CD4-positive, alpha-beta memory T cell (primary cell): ENCODE data around the gene JMJD4. TPM values are rescaled to one million over a fixed set of nuclear protein-coding genes. Genes with fewer than 3 reads are reported as not detected.

ENCODE experiments used
- CTCF ChIA-PET: fragments of 350-600 bp; sonication (Branson Sonifier 250); formaldehyde crosslinking; loops from one replicate; lab custom pipeline; 2021; ENCODE audit warnings: inconsistent platforms; ENCODE audit not compliant: partially characterized antibody; lab: Charles Lee
- POLR2A ChIA-PET: fragments of 350-600 bp; sonication (Branson Sonifier 250); formaldehyde crosslinking; loops from one replicate; lab custom pipeline; 2021; ENCODE audit not compliant: partially characterized antibody; lab: Charles Lee
- DNase-seq, 5 donors: peaks; one replicate each; pipeline versions ENCODE4 v3.0.0 to v3.0.0-alpha.2; 2020 to 2022; ENCODE audit warnings: mixed read lengths in 1 of 5
- H3K27ac ChIP-seq: one replicate; pipeline ENCODE4 v1.7.0; 2013; ENCODE audit warnings: low read depth, low read length
- H3K27me3 ChIP-seq: 2 replicates; pipeline ENCODE4 v1.7.0; 2013; ENCODE audit warnings: mild to moderate bottlenecking, low read length, moderate library complexity; ENCODE audit not compliant: insufficient read depth
- H3K36me3 ChIP-seq: 2 replicates; pipeline ENCODE4 v1.7.0; 2013; ENCODE audit warnings: mild to moderate bottlenecking, low read length, moderate library complexity; ENCODE audit not compliant: insufficient read depth
- H3K4me1 ChIP-seq: 2 replicates; pipeline ENCODE4 v1.7.0; 2013; ENCODE audit warnings: mild to moderate bottlenecking, low read length, moderate library complexity; ENCODE audit not compliant: insufficient read depth
- H3K4me3 ChIP-seq, 2 donors: one replicate each; pipeline ENCODE4 v1.7.0; 2013; ENCODE audit warnings: low read length in 2 of 2, mild to moderate bottlenecking in 1 of 2
- H3K9me3 ChIP-seq, 2 donors: one replicate each; pipeline ENCODE4 v1.7.0; 2013; ENCODE audit warnings: low read length in 2 of 2, control low read depth in 1 of 2; ENCODE audit not compliant: control insufficient read depth in 1 of 2
- H3K27ac Mint-ChIP-seq, 7 donors: one replicate each; pipeline ENCODE4 v1.8.0; 2020 to 2021; ENCODE audit warnings: mixed read lengths in 7 of 7, mild to moderate bottlenecking in 6 of 7, inconsistent platforms in 3 of 7, moderate library complexity in 3 of 7
- H3K27me3 Mint-ChIP-seq, 2 donors: one replicate each; pipeline ENCODE4 v1.8.0; 2020 to 2021; ENCODE audit warnings: mixed read lengths in 2 of 2
- H3K36me3 Mint-ChIP-seq, 2 donors: one replicate each; pipeline ENCODE4 v1.8.0; 2020 to 2021; ENCODE audit warnings: mixed read lengths in 2 of 2, inconsistent platforms in 1 of 2, mild to moderate bottlenecking in 1 of 2
- H3K4me1 Mint-ChIP-seq, 4 donors: one replicate each; pipeline ENCODE4 v1.8.0; 2020 to 2021; ENCODE audit warnings: mixed read lengths in 4 of 4, mild to moderate bottlenecking in 1 of 4
- H3K4me3 Mint-ChIP-seq, 8 donors: one replicate each; pipeline ENCODE4 v1.8.0; 2020 to 2021; ENCODE audit warnings: mixed read lengths in 8 of 8, mild to moderate bottlenecking in 7 of 8, moderate library complexity in 6 of 8, inconsistent platforms in 3 of 8
- H3K9me3 Mint-ChIP-seq, 8 donors: one replicate each; pipeline ENCODE4 v1.8.0; 2020 to 2021; ENCODE audit warnings: mixed read lengths in 8 of 8, mild to moderate bottlenecking in 5 of 8, inconsistent platforms in 3 of 8, moderate library complexity in 1 of 8
- intact Hi-C: fragments of 100-400 bp; cut with micrococcal nuclease; formaldehyde crosslinking; loops from one replicate; pipeline ENCODE4 v1.15.1; 2023
- polyA plus RNA-seq, 2 donors: library from polyadenylated mRNA; unstranded; fragments of 300-500 nt; fragmentation: Illumina TruSeq; gene quantifications; one replicate each; pipeline ENCODE4 v1.2.3, GENCODE V29; 2021
- total RNA-seq, 2 experiments: library from RNA; stranded (reverse); gene quantifications; one replicate each; pipeline ENCODE4 v1.2.3, GENCODE V29; 2021

JMJD4 gene
- total and polyA plus RNA-seq, 4 experiments from 2014 or later, result 22.6 to 34.1 (median 29.7) TPM

DNA sequence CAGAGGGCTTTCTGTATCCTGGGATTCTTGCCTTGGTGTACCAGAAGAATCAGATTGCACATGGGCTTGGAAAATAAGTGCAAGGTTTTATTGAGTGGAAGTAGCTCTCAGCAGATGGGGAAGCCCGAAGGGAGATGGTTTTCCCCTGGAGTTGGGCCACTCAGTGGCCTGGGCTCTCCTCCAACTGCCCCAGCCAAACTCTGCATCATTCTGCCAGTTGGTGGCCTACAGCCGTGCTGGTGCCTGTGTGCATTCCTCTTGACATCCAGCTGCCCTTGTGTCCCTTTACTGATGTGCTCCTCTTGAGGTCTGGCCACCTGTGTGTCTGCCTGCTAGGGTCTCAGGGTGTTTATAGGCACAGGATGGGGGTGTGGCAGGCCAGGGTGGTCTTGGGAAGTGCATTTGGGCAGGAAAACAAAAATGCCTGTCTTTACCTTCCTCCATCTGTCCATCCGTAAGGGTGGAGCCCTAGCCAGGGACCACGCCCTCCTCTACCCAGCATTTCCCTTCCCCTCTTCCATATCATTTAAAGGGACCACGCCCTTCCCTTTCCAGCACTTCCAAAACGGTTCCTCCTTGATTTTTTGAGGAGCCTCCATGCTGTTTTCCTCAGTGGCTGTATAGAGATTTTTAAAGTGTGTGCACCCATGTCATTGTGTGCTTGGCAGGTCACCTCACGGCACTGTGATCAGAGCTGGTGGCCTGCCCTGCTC lies 19.1 kb upstream of the JMJD4 start:
- Histone ChIP-seq H3K27me3 (no peaks in the 10 kb centered on the region), H3K9me3 (no peaks in the 10 kb centered on the region), H3K4me3 (no peak overlapping the region), H3K36me3 (peaks cover 15% of the 10 kb centered on the region), H3K27ac (no peak overlapping the region), H3K4me1 (peaks cover 24% of the 10 kb centered on the region)
- no peak for DNase-seq
- Mint-ChIP-seq H3K4me1 (peaks cover 16 to 57% (median 31%) of the 10 kb centered on the region in 4 donors), H3K4me3 (no peak overlapping the region), H3K27me3 (no peaks in the 10 kb centered on the region), H3K9me3 (no peaks in the 10 kb centered on the region), H3K27ac (peak overlapping the region in 4 of 7 donors; percentile 7 to 73 (median 58)), H3K36me3 (peaks cover 28 to 43% of the 10 kb centered on the region in 2 donors)
- CTCF ChIA-PET, result interaction anchor here (1.1 kb wide), 1 partner anchor 8 kb away, joined by 5 read pairs; no protein-coding TSS in a partner anchor
- POLR2A ChIA-PET, result no interaction called here
- intact Hi-C loops, result no loop called here

GRCh38 chr1:227749916-227750710 lies 15.0 kb upstream of the JMJD4 start:
- H3K27ac Mint-ChIP-seq, result peak overlapping the region in 6 of 7 donors; percentile 37 to 83 (median 72)

GRCh38 chr1:227749225-227749624 lies 14.1 kb upstream of the JMJD4 start:
- H3K9me3 Mint-ChIP-seq, result no peaks in the 10 kb centered on the region
- no peaks in the 10 kb centered on the region for H3K9me3 ChIP-seq
- H3K4me1 ChIP-seq, result peaks cover 56% of the 10 kb centered on the region
- peak overlapping the region in 6 of 8 donors; percentile 1 to 71 (median 59) for H3K4me3 Mint-ChIP-seq
- peaks cover 26 to 74% (median 40%) of the 10 kb centered on the region in 4 donors for H3K4me1 Mint-ChIP-seq
- H3K27me3 Mint-ChIP-seq, result no peaks in the 10 kb centered on the region
- peaks cover 23% of the 10 kb centered on the region for H3K36me3 ChIP-seq
- ChIA-PET CTCF (no interaction called here), POLR2A (no interaction called here)
- H3K4me3 ChIP-seq, result no peak overlapping the region
- no peak for DNase-seq
- H3K36me3 Mint-ChIP-seq, result peaks cover 15 to 32% of the 10 kb centered on the region in 2 donors
- intact Hi-C loops, result no loop called here
- peak overlapping the region; percentile 39 for H3K27ac ChIP-seq
- no peaks in the 10 kb centered on the region for H3K27me3 ChIP-seq
- H3K27ac Mint-ChIP-seq, result peak overlapping the region; percentile 70 to 89 (median 77)

More at GRCh38 chr1:227749916-227750710, 15.0 kb upstream of the JMJD4 start:
- Histone ChIP-seq H3K4me1 (peaks cover 48% of the 10 kb centered on the region), H3K36me3 (peaks cover 23% of the 10 kb centered on the region), H3K4me3 (no peak overlapping the region), H3K9me3 (no peaks in the 10 kb centered on the region), H3K27ac (no peak overlapping the region), H3K27me3 (no peaks in the 10 kb centered on the region)
- no peak for DNase-seq
- Mint-ChIP-seq H3K36me3 (peaks cover 15 to 35% of the 10 kb centered on the region in 2 donors), H3K4me1 (peaks cover 20 to 70% (median 40%) of the 10 kb centered on the region in 4 donors), H3K9me3 (no peaks in the 10 kb centered on the region), H3K4me3 (no peak overlapping the region), H3K27me3 (no peaks in the 10 kb centered on the region)
- ChIA-PET CTCF (no interaction called here), POLR2A (no interaction called here)
- intact Hi-C loops, result no loop called here

DNA sequence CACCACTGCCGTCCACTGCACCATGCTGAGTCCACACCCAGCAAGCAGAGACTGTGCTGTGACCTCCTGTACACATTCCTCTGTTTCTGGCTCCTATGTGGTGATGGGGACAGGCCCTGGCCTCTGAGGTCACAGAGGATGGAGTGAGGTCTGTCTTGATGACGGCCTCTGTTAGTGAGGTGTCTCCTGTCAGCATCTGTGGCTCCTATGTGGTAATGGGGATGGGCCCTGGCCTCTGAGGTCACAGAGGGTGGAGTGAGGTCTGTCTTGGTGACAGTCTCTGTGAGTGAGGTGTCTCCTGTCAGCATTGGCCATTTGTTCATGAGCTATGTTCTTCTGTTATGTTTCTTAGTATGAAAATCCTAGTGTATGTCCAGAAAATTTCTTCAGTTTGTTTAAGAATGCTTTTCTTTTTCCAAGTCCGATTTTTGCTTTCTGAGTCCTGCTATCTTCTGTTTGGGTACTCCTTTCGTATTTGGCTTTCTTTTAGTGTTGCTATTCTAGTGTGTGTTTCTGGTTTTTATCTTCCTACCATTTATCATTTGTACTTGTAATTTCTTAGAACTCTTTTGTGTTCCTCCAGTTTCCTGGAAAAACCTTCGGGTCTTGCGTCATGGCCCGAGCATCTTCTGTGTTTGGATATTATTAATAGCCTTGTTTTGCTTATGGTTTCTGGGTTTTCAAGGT lies 13.5 kb upstream of the JMJD4 start:
- Histone ChIP-seq H3K36me3 (peaks cover 23% of the 10 kb centered on the region), H3K4me3 (no peak overlapping the region), H3K9me3 (no peaks in the 10 kb centered on the region), H3K4me1 (peaks cover 56% of the 10 kb centered on the region), H3K27me3 (no peaks in the 10 kb centered on the region), H3K27ac (peak overlapping the region; percentile 39)
- peaks cover 15 to 30% of the 10 kb centered on the region in 2 donors for H3K36me3 Mint-ChIP-seq
- peak overlapping the region in 7 of 8 donors; percentile 1 to 72 (median 64) for H3K4me3 Mint-ChIP-seq
- no peaks in the 10 kb centered on the region for H3K27me3 Mint-ChIP-seq
- ChIA-PET CTCF (no interaction called here), POLR2A (no interaction called here)
- DNase-seq, result peak; percentile 32 to 80 (median 47)
- no peaks in the 10 kb centered on the region for H3K9me3 Mint-ChIP-seq
- H3K27ac Mint-ChIP-seq, result peak overlapping the region; percentile 70 to 89 (median 77)
- peaks cover 29 to 75% (median 45%) of the 10 kb centered on the region in 4 donors for H3K4me1 Mint-ChIP-seq
- intact Hi-C loops, result no loop called here

GRCh38 chr1:227747948-227748495 lies 12.9 kb upstream of the JMJD4 start:
- Mint-ChIP-seq H3K27ac (peak overlapping the region in 6 of 7 donors; percentile 70 to 89 (median 76)), H3K4me1 (peaks cover 31 to 78% (median 50%) of the 10 kb centered on the region in 4 donors), H3K4me3 (peak overlapping the region in 6 of 8 donors; percentile 2 to 72 (median 59)), H3K36me3 (peaks cover 15 to 28% of the 10 kb centered on the region in 2 donors), H3K27me3 (no peaks in the 10 kb centered on the region), H3K9me3 (no peaks in the 10 kb centered on the region)
- no peak overlapping the region for H3K4me3 ChIP-seq
- intact Hi-C loops, result no loop called here
- no peak for DNase-seq
- peaks cover 59% of the 10 kb centered on the region for H3K4me1 ChIP-seq
- no peaks in the 10 kb centered on the region for H3K9me3 ChIP-seq
- no peaks in the 10 kb centered on the region for H3K27me3 ChIP-seq
- peak overlapping the region; percentile 36 for H3K27ac ChIP-seq
- POLR2A ChIA-PET, result no interaction called here
- CTCF ChIA-PET, result interaction anchor here (0.7 kb wide), 1 partner anchor 9 kb away, joined by 3 read pairs; no protein-coding TSS in a partner anchor
- H3K36me3 ChIP-seq, result peaks cover 23% of the 10 kb centered on the region

- Mint-ChIP-seq H3K36me3 (peaks cover 15 to 26% of the 10 kb centered on the region in 2 donors), H3K27me3 (no peaks in the 10 kb centered on the region), H3K4me1 (peaks cover 32 to 78% (median 53%) of the 10 kb centered on the region in 4 donors), H3K9me3 (no peaks in the 10 kb centered on the region), H3K27ac (peak overlapping the region in 3 of 7 donors; percentile 61 to 89 (median 74)), H3K4me3 (no peak overlapping the region)
- Histone ChIP-seq H3K36me3 (peaks cover 23% of the 10 kb centered on the region), H3K27me3 (no peaks in the 10 kb centered on the region), H3K4me3 (no peak overlapping the region), H3K9me3 (no peaks in the 10 kb centered on the region), H3K27ac (peak overlapping the region; percentile 36), H3K4me1 (peaks cover 59% of the 10 kb centered on the region)
- no peak for DNase-seq
- intact Hi-C loops, result no loop called here
- ChIA-PET POLR2A (no interaction called here), CTCF (interaction anchor here (0.7 kb wide), 1 partner anchor 8 kb away, joined by 3 read pairs; no protein-coding TSS in a partner anchor)
Measured at GRCh38 chr1:227747382-227747781, 12.3 kb upstream of the JMJD4 start.
